GM19452 (cell line): Measurements from ENCODE around the gene UBE2E2.
A peak's percentile ranks its signal among the peaks of the same experiment; 100 is the strongest.

Source experiments
- ATAC-seq: cut with Tn5 transposase; IDR thresholded peaks from one replicate; pipeline ENCODE4 v1.9.1; 2021; ENCODE audit not compliant: unreplicated experiment

The UBE2E2 gene

GRCh38 chr3:23377928-23378672 lies 175.0 kb downstream of the UBE2E2 start:
- ATAC-seq, result no peak

- no peak for ATAC-seq
These were observed 180.7 kb downstream of the UBE2E2 start for GRCh38 chr3:23383875-23384274.

- no peak for ATAC-seq
These were observed 182.2 kb downstream of the UBE2E2 start for GRCh38 chr3:23385327-23385726.

- ATAC-seq, result no peak
These were observed 184.3 kb downstream of the UBE2E2 start for GRCh38 chr3:23387286-23387918.

- ATAC-seq, result no peak
These were observed 186.0 kb downstream of the UBE2E2 start for GRCh38 chr3:23389089-23389488.

- no peak for ATAC-seq
These were observed 186.6 kb downstream of the UBE2E2 start for GRCh38 chr3:23389686-23390085.

- ATAC-seq, result no peak
These were observed 187.3 kb downstream of the UBE2E2 start for GRCh38 chr3:23390446-23390845.

- ATAC-seq, result no peak
These were observed 187.9 kb downstream of the UBE2E2 start for GRCh38 chr3:23390989-23391553.

GRCh38 chr3:23395115-23395514 lies 192.0 kb downstream of the UBE2E2 start:
- ATAC-seq, result no peak

GRCh38 chr3:23396746-23397145 lies 193.6 kb downstream of the UBE2E2 start:
- ATAC-seq, result no peak

- no peak for ATAC-seq
These were observed 196.1 kb downstream of the UBE2E2 start for GRCh38 chr3:23399221-23399620.

- peak; percentile 56 for ATAC-seq
These were observed 199.8 kb downstream of the UBE2E2 start for GRCh38 chr3:23402728-23403492.

- ATAC-seq, result no peak
These were observed 201.1 kb downstream of the UBE2E2 start for GRCh38 chr3:23404246-23404645.

- ATAC-seq, result peak; percentile 47
These were observed 202.0 kb downstream of the UBE2E2 start for GRCh38 chr3:23405081-23405480.

GRCh38 chr3:23406601-23407000 lies 203.5 kb downstream of the UBE2E2 start:
- no peak for ATAC-seq

- ATAC-seq, result no peak
These were observed 214.9 kb downstream of the UBE2E2 start for GRCh38 chr3:23418026-23418425.

GRCh38 chr3:23421811-23422516 lies 218.8 kb downstream of the UBE2E2 start:
- peak; percentile 35 for ATAC-seq

GRCh38 chr3:23422517-23422851 lies 219.4 kb downstream of the UBE2E2 start:
- peak; percentile 77 for ATAC-seq

- no peak for ATAC-seq
These were observed 222.3 kb downstream of the UBE2E2 start for GRCh38 chr3:23425410-23425809.

- ATAC-seq, result no peak
These were observed 227.8 kb downstream of the UBE2E2 start for GRCh38 chr3:23430781-23431398.

- no peak for ATAC-seq
These were observed 228.6 kb downstream of the UBE2E2 start for GRCh38 chr3:23431764-23432163.
